ENCODE results near the gene CCDC57.

Gene CCDC57

GRCh38 chr17:82108961-82109475 lies 103.6 kb downstream of the CCDC57 start:
- no peak for DNase-seq (ENCODE audit: low read depth in 1 of 2, low spot score in 1 of 2)

GRCh38 chr17:82108496-82108945 lies 104.1 kb downstream of the CCDC57 start:
- DNase-seq (ENCODE audit: low read depth in 1 of 2, low spot score in 1 of 2) = no peak

GRCh38 chr17:82108038-82108437 lies 104.6 kb downstream of the CCDC57 start:
- no peak for DNase-seq (ENCODE audit: low read depth in 1 of 2, low spot score in 1 of 2)

GRCh38 chr17:82107341-82107860 lies 105.2 kb downstream of the CCDC57 start:
- DNase-seq (ENCODE audit: low read depth in 1 of 2, low spot score in 1 of 2) = no peak

GRCh38 chr17:82106688-82107305 lies 105.8 kb downstream of the CCDC57 start:
- no peak for DNase-seq (ENCODE audit: low read depth in 1 of 2, low spot score in 1 of 2)

- peak; percentile 32 to 39 for DNase-seq (ENCODE audit: low read depth in 1 of 2, low spot score in 1 of 2)
Observed at GRCh38 chr17:82105882-82106687, 106.6 kb downstream of the CCDC57 start.

- no peak for DNase-seq (ENCODE audit: low read depth in 1 of 2, low spot score in 1 of 2)
Observed at GRCh38 chr17:82105417-82105881, 107.2 kb downstream of the CCDC57 start.

GRCh38 chr17:82104797-82105416 lies 107.7 kb downstream of the CCDC57 start:
- DNase-seq (ENCODE audit: low read depth in 1 of 2, low spot score in 1 of 2) = no peak

GRCh38 chr17:82103553-82104451 lies 108.8 kb downstream of the CCDC57 start:
- DNase-seq (ENCODE audit: low read depth in 1 of 2, low spot score in 1 of 2) = no peak

GRCh38 chr17:82101767-82102679 lies 110.6 kb downstream of the CCDC57 start:
- no peak for DNase-seq (ENCODE audit: low read depth in 1 of 2, low spot score in 1 of 2)

GRCh38 chr17:82101301-82101715 lies 111.3 kb downstream of the CCDC57 start:
- no peak for DNase-seq (ENCODE audit: low read depth in 1 of 2, low spot score in 1 of 2)

GRCh38 chr17:82100502-82101298 lies 111.9 kb downstream of the CCDC57 start:
- no peak for DNase-seq (ENCODE audit: low read depth in 1 of 2, low spot score in 1 of 2)

GRCh38 chr17:82098939-82099763 lies 113.5 kb downstream of the CCDC57 start:
- no peak for DNase-seq (ENCODE audit: low read depth in 1 of 2, low spot score in 1 of 2)

- DNase-seq (ENCODE audit: low read depth in 1 of 2, low spot score in 1 of 2) = peak; percentile 77 to 91
Observed at GRCh38 chr17:82098169-82098938, 114.3 kb downstream of the CCDC57 start, which contains the start of gene FASN. TSS of gene FASN (minus strand) at chr17:82098236. CDS start at chr17:82096445, 1,791 bp downstream.

- no peak for DNase-seq (ENCODE audit: low read depth in 1 of 2, low spot score in 1 of 2)
Observed at GRCh38 chr17:82097919-82098168, 114.8 kb downstream of the CCDC57 start.

- no peak for DNase-seq (ENCODE audit: low read depth in 1 of 2, low spot score in 1 of 2)
Observed at GRCh38 chr17:82097184-82097918, 115.3 kb downstream of the CCDC57 start.
